H1 (cell line): Measurements from ENCODE around the gene ANGPTL8. TPM values are rescaled to one million over a fixed set of nuclear protein-coding genes. Genes with fewer than 3 reads are reported as not detected.

Experiments used
- CTCF ChIA-PET: fragments of 300-600 bp; sonication (Branson Sonifier 250); formaldehyde crosslinking; loops from one replicate; lab custom pipeline; 2021; ENCODE audit not compliant: partially characterized antibody; lab: Charles Lee
- POLR2A ChIA-PET: fragments of 300-600 bp; sonication (Branson Sonifier 250); formaldehyde crosslinking; loops from one replicate; lab custom pipeline; 2021; ENCODE audit warnings: inconsistent platforms; ENCODE audit not compliant: partially characterized antibody; lab: Charles Lee
- DNase-seq, 2 experiments: peaks; one replicate each; pipeline versions ENCODE4 v3.0.0 to v3.0.0-alpha.2; 2010 to 2022; ENCODE audit warnings: low spot score in 2 of 2, low read depth in 1 of 2, mixed read lengths in 1 of 2
- FAIRE-seq: peaks from 2 replicates; lab custom pipeline; 2011; peaks lifted over from hg19 to GRCh38; lab: Jason Lieb, UNC
- H2AFZ ChIP-seq: 2 replicates; pipeline ENCODE4 v1.8.1; 2012; ENCODE audit warnings: low read length, inconsistent platforms
- H2AK5ac ChIP-seq: 2 replicates; pipeline ENCODE4 v1.6.1; 2013; ENCODE audit warnings: low read depth, low read length
- H2BK120ac ChIP-seq: replicated peaks from 2 replicates; pipeline ENCODE3; 2013; ENCODE audit warnings: low read depth, low read length, inconsistent platforms
- H2BK12ac ChIP-seq: 2 replicates; pipeline ENCODE4 v1.6.1; 2013; ENCODE audit warnings: low read depth, low read length
- H2BK15ac ChIP-seq: 2 replicates; pipeline ENCODE4 v1.6.1; 2013; ENCODE audit warnings: low read length
- H2BK20ac ChIP-seq: 2 replicates; pipeline ENCODE4 v1.6.1; 2013; ENCODE audit warnings: low read length
- H2BK5ac ChIP-seq: 2 replicates; pipeline ENCODE4 v1.6.1; 2013; ENCODE audit warnings: low read depth, low read length
- H3K14ac ChIP-seq: 2 replicates; pipeline ENCODE4 v1.6.1; 2013; ENCODE audit warnings: inconsistent platforms; ENCODE audit not compliant: insufficient read length
- H3K18ac ChIP-seq: 2 replicates; pipeline ENCODE4 v1.6.1; 2013; ENCODE audit warnings: low read length; ENCODE audit errors: extremely low read depth
- H3K23ac ChIP-seq: 2 replicates; pipeline ENCODE4 v1.6.1; 2013; ENCODE audit warnings: inconsistent platforms; ENCODE audit not compliant: insufficient read length
- H3K23me2 ChIP-seq: 2 replicates; pipeline ENCODE4 v1.6.1; 2013; ENCODE audit warnings: low read depth, low read length
- H3K27ac ChIP-seq: 2 replicates; pipeline ENCODE4 v1.6.1; 2011; ENCODE audit warnings: low read depth, low read length, inconsistent platforms
- H3K27me3 ChIP-seq, 4 experiments: replicated peaks in 1 of 4; 1 replicate in 1 of 4; 2 replicates in 3 of 4; pipeline versions ENCODE4 v1.6.1 to v1.8.1; 2011 to 2013; ENCODE audit warnings: low read length in 3 of 4, mild to moderate bottlenecking in 3 of 4, inconsistent platforms in 2 of 4, mixed read lengths in 2 of 4, moderate library complexity in 1 of 4; ENCODE audit not compliant: control insufficient read depth in 3 of 4, insufficient read depth in 3 of 4; ENCODE audit errors: extremely low read depth in 1 of 4
- H3K36me3 ChIP-seq, 4 experiments: 2 replicates each; pipeline versions ENCODE4 v1.6.1 to v1.8.1; 2011 to 2013; ENCODE audit warnings: mild to moderate bottlenecking in 4 of 4, low read length in 3 of 4, moderate library complexity in 2 of 4, control low read depth in 1 of 4, inconsistent platforms in 1 of 4; ENCODE audit not compliant: insufficient read depth in 4 of 4, control insufficient read depth in 2 of 4
- H3K4ac ChIP-seq: replicated peaks from 2 replicates; pipeline ENCODE3; 2013; ENCODE audit warnings: low read length, low read depth, mixed read lengths, inconsistent platforms; ENCODE audit not compliant: insufficient read length
- H3K4me1 ChIP-seq, 4 experiments: replicated peaks in 1 of 4; 1 replicate in 1 of 4; 2 replicates in 3 of 4; pipeline versions ENCODE4 v1.6.1 to v1.8.1; 2011 to 2013; ENCODE audit warnings: low read length in 3 of 4, inconsistent platforms in 2 of 4, mixed read lengths in 1 of 4; ENCODE audit not compliant: insufficient read depth in 4 of 4, control insufficient read depth in 3 of 4
- H3K4me2 ChIP-seq, 2 experiments: 2 replicates each; pipeline versions ENCODE4 v1.6.1 to v1.8.1; 2011 to 2013; ENCODE audit warnings: low read depth in 2 of 2, low read length in 2 of 2, control low read depth in 1 of 2, inconsistent platforms in 1 of 2, mild to moderate bottlenecking in 1 of 2; ENCODE audit not compliant: insufficient read depth in 1 of 2
- H3K4me3 ChIP-seq, 4 experiments: fragments of 200-600, 300-600 bp in 1 of 4; sonication (generic), shearing (Covaris generic), sonication (Bioruptor Twin) in 1 of 4; 2 replicates each; pipeline versions ENCODE4 v1.5.1 to v1.8.1; 2011 to 2016; ENCODE audit warnings: low read length in 4 of 4, low read depth in 3 of 4, control low read depth in 2 of 4, inconsistent platforms in 2 of 4, mild to moderate bottlenecking in 2 of 4, mixed read lengths in 1 of 4, moderate library complexity in 1 of 4; ENCODE audit not compliant: insufficient read depth in 2 of 4; ENCODE audit errors: extremely low read depth in 1 of 4
- H3K56ac ChIP-seq: replicated peaks from 2 replicates; pipeline ENCODE3; 2013; ENCODE audit warnings: low read depth, mild to moderate bottlenecking, mixed read lengths, low read length, inconsistent platforms; ENCODE audit not compliant: insufficient read length
- H3K79me1 ChIP-seq: 2 replicates; pipeline ENCODE4 v1.6.1; 2013; ENCODE audit warnings: low read depth, low read length, control low read depth
- H3K79me2 ChIP-seq, 2 experiments: 2 replicates each; pipeline versions ENCODE4 v1.6.1 to v1.8.1; 2012 to 2013; ENCODE audit warnings: low read length in 2 of 2, mild to moderate bottlenecking in 2 of 2, inconsistent platforms in 1 of 2; ENCODE audit not compliant: insufficient read depth in 2 of 2, control insufficient read depth in 1 of 2
- H3K9ac ChIP-seq, 4 experiments: replicated peaks in 1 of 4; 1 replicate in 1 of 4; 2 replicates in 3 of 4; pipeline versions ENCODE4 v1.6.1 to v1.8.1; 2011 to 2013; ENCODE audit warnings: low read depth in 3 of 4, low read length in 3 of 4, control low read depth in 2 of 4, mild to moderate bottlenecking in 2 of 4, moderate library complexity in 2 of 4, inconsistent platforms in 1 of 4; ENCODE audit errors: extremely low read depth in 1 of 4
- H3K9me3 ChIP-seq, 2 experiments: 2 replicates each; pipeline versions ENCODE4 v1.6.1 to v1.8.1; 2012 to 2013; ENCODE audit warnings: mild to moderate bottlenecking in 2 of 2, moderate library complexity in 2 of 2, control low read depth in 1 of 2, inconsistent platforms in 1 of 2, low read depth in 1 of 2, low read length in 1 of 2, mixed read lengths in 1 of 2; ENCODE audit not compliant: insufficient read depth in 2 of 2
- H4K20me1 ChIP-seq, 2 experiments: replicated peaks in 1 of 2; 2 replicates each; pipeline versions ENCODE3 to v1.8.1; 2011 to 2013; ENCODE audit warnings: inconsistent platforms in 2 of 2, low read length in 2 of 2, mild to moderate bottlenecking in 1 of 2; ENCODE audit not compliant: insufficient read depth in 2 of 2, control insufficient read depth in 1 of 2
- H4K5ac ChIP-seq: 2 replicates; pipeline ENCODE4 v1.6.1; 2013; ENCODE audit warnings: low read length, low read depth, mixed read lengths, inconsistent platforms; ENCODE audit not compliant: insufficient read length
- H4K8ac ChIP-seq: 2 replicates; pipeline ENCODE4 v1.8.0; 2013; ENCODE audit warnings: mild to moderate bottlenecking, moderate library complexity, low read length, inconsistent platforms; ENCODE audit not compliant: insufficient read depth; ENCODE audit errors: extremely low read depth
- H4K91ac ChIP-seq: replicated peaks from 2 replicates; pipeline ENCODE3; 2013; ENCODE audit warnings: low read length, mixed read lengths, inconsistent platforms; ENCODE audit not compliant: insufficient read length
- ASH2L ChIP-seq: fragments of 200-600, 300-600 bp; sonication (generic); IDR thresholded peaks from one replicate; pipeline ENCODE4 v1.7.1; 2017; ENCODE audit warnings: low read length
- BCL11A ChIP-seq, 2 experiments: IDR thresholded peaks; one replicate each; pipeline ENCODE4 v1.6.1; 2011; ENCODE audit warnings: low read depth in 2 of 2, low read length in 2 of 2, mild to moderate bottlenecking in 2 of 2
- CEBPB ChIP-seq: IDR thresholded peaks from 2 replicates; pipeline ENCODE4 v1.6.1; 2012; ENCODE audit warnings: low read depth, low read length
- CHD2 ChIP-seq: IDR thresholded peaks from 2 replicates; pipeline ENCODE4 v1.6.1; 2012; ENCODE audit warnings: low read length, improper control_type of control experiment
- KDM1A ChIP-seq: fragments of 200-600, 300-600 bp; sonication (generic); IDR thresholded peaks from 2 replicates; pipeline ENCODE4 v1.7.1; 2016; ENCODE audit warnings: mild to moderate bottlenecking, low read length, borderline replicate concordance
- RXRA ChIP-seq: IDR thresholded peaks from 2 replicates; pipeline ENCODE4 v1.6.1; 2011; ENCODE audit warnings: low read depth, mild to moderate bottlenecking, low read length, moderate library complexity; ENCODE audit not compliant: insufficient read depth
- SIRT6 ChIP-seq: IDR thresholded peaks from one replicate; pipeline ENCODE4 v1.7.1; 2012; ENCODE audit warnings: low read length, inconsistent platforms
- SIX5 ChIP-seq: IDR thresholded peaks from 2 replicates; pipeline ENCODE4 v1.6.1; 2011; ENCODE audit warnings: mild to moderate bottlenecking, low read depth, low read length
- SP4 ChIP-seq: IDR thresholded peaks from 2 replicates; pipeline ENCODE4 v1.6.1; 2012; ENCODE audit warnings: low read length, inconsistent platforms
- SUZ12 ChIP-seq: fragments of 200-600 bp; sonication (generic); IDR thresholded peaks from 2 replicates; pipeline ENCODE4 v1.6.1; 2012; ENCODE audit warnings: mild to moderate bottlenecking, inconsistent platforms, low read length, moderate library complexity, mixed read lengths
- WGBS, 2 experiments: shearing (Covaris generic) in 1 of 2; methylation state at CpG; one replicate each; pipeline versions ENCODE4 v1.1.6 to v1.1.7; 2013 to 2015; ENCODE audit warnings: low lambda C conversion rate in 2 of 2, mixed read lengths in 2 of 2, inconsistent platforms in 1 of 2, low coverage in 1 of 2, missing lambda C conversion rate in 1 of 2; ENCODE audit not compliant: insufficient replicate concordance in 2 of 2, insufficient coverage in 1 of 2, insufficient read length in 1 of 2; ENCODE audit errors: extremely low coverage in 1 of 2, missing lambda C conversion rate in 1 of 2; 5-methylcytosine and 5-hydroxymethylcytosine counted together
- polyA plus RNA-seq, 7 experiments: library from polyadenylated mRNA; depleted of rRNA in 3 of 7; stranded (reverse) in 5 of 7; unstranded in 2 of 7; fragments of >200 nt in 5 of 7; fragments of 200-250 nt in 2 of 7; gene quantifications; 1 replicate in 5 of 7; 2 replicates in 1 of 7; 4 replicates in 1 of 7; pipeline versions ENCODE4 v1.2.1 to v1.2.3, GENCODE V29; 2011 to 2013; ENCODE audit warnings: missing spikeins in 2 of 7, mixed read lengths in 2 of 7
- total RNA-seq: library from RNA; stranded (reverse); fragmentation: NEBNext Ultra II Directional; extraction: Animal tissue kit (Norgen Biotek cat#: 25700); gene quantifications from 2 replicates; pipeline ENCODE4 v1.2.1, GENCODE V29; 2021
- TF ChIP-seq, protein P1 (sequence below), 3 experiments: IDR thresholded peaks; 1 replicate in 2 of 3; 2 replicates in 1 of 3; pipeline versions ENCODE4 v1.5.1 to v1.6.1; 2011; ENCODE audit warnings: low read length in 3 of 3, mild to moderate bottlenecking in 3 of 3, inconsistent platforms in 2 of 3, low read depth in 1 of 3, moderate library complexity in 1 of 3; ENCODE audit not compliant: insufficient read depth in 1 of 3; ENCODE audit errors: control extremely low read depth in 1 of 3

Gene ANGPTL8
- total and polyA plus RNA-seq, 2 of the 8 experiments (the other 6 are each of a cell fraction or from before 2014, with no cell fraction given): not detected

DNA sequence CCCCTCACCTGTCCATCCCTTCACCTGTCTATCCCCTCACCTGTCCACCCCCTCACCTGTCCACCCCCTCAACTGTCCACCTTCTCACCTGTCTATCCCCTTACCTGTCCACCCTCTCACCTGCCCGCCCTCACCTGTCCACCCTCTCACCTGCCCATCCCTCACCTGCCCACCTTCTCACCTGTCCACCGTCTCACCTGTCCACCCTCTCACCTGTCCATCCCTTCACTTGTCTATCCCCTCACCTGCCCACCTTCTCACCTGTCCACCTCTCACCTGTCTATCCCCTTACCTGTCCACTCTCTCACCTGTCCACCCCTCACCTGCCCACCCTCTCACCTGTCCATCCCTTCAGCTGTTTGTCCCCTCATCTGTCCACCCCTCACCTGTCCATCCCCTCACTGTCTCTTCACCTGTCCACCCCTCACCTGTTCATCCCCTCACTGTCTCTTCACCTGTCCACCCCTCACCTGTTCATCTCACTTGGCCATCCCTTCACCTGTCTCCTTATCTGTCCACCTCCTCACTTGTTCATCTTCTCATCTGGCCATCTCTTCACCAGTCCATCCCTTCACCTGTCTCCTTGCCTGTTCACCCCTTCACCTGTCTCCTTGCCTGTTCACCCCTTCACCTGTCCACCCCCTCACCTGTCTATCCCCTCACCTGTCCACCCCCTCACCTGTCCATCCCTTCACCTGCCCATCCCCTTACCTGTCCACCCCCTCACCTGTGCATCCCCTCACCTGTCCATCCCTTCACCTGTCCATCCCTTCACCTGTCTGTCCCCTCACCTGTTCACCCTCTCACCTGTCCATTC is 29.4 kb upstream of the ANGPTL8 start:
- Histone ChIP-seq H3K27me3 (no peaks in the 10 kb centered on the region), H3K4ac (no peak overlapping the region), H3K9me3 (no peaks in the 10 kb centered on the region), H3K27ac (no peak overlapping the region), H2BK5ac (no peak overlapping the region), H2AFZ (no peak overlapping the region), H3K23me2 (no peaks in the 10 kb centered on the region; the same call in 1 of the 2 replicates), H3K9ac (no peak overlapping the region), H4K5ac (no peak overlapping the region), H4K91ac (no peak overlapping the region), H3K14ac (no peak overlapping the region), H2AK5ac (no peak overlapping the region), H2BK12ac (no peak overlapping the region), H3K23ac (no peak overlapping the region), H3K4me3 (no peak overlapping the region), H3K4me1 (no peaks in the 10 kb centered on the region), H3K18ac (no peak overlapping the region), H2BK20ac (no peak overlapping the region), H3K36me3 (peaks cover 4 to 12% (median 11%) of the 10 kb centered on the region in 4 experiments; a peak in 7 of 8 replicates), H3K79me1 (no peaks in the 10 kb centered on the region), H4K8ac (no peak overlapping the region), H3K56ac (no peak overlapping the region), H2BK15ac (no peak overlapping the region), H2BK120ac (no peak overlapping the region), H3K4me2 (no peak overlapping the region), H3K79me2 (no peaks in the 10 kb centered on the region), H4K20me1 (peaks cover 0 to 1% of the 10 kb centered on the region in 2 experiments)
- CTCF ChIA-PET: no interaction called here
- DNase-seq: no peak
- POLR2A ChIA-PET: no interaction called here
- no peak for FAIRE-seq
- 71% methylated on average over 2 of the region's 2 CpGs; no CpG with 5 or more reads in 1 of the 2 experiments for WGBS, 2 experiments
- TF ChIP-seq CEBPB: no peak
- no peak for TF ChIP-seq RXRA
- TF ChIP-seq SUZ12: no peak
- TF ChIP-seq, protein P1, sequence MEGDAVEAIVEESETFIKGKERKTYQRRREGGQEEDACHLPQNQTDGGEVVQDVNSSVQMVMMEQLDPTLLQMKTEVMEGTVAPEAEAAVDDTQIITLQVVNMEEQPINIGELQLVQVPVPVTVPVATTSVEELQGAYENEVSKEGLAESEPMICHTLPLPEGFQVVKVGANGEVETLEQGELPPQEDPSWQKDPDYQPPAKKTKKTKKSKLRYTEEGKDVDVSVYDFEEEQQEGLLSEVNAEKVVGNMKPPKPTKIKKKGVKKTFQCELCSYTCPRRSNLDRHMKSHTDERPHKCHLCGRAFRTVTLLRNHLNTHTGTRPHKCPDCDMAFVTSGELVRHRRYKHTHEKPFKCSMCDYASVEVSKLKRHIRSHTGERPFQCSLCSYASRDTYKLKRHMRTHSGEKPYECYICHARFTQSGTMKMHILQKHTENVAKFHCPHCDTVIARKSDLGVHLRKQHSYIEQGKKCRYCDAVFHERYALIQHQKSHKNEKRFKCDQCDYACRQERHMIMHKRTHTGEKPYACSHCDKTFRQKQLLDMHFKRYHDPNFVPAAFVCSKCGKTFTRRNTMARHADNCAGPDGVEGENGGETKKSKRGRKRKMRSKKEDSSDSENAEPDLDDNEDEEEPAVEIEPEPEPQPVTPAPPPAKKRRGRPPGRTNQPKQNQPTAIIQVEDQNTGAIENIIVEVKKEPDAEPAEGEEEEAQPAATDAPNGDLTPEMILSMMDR (IDR thresholded peaks at IDR 0.05; ENCODE audit: control extremely low read depth in 1 of 3, insufficient read depth in 1 of 3, low read depth in 1 of 3, low read length in 3 of 3): no peak
- no peak for TF ChIP-seq SIX5
- TF ChIP-seq KDM1A: no peak
- TF ChIP-seq SIRT6: no peak
- TF ChIP-seq SP4: no peak
- TF ChIP-seq CHD2: no peak
- no peak for TF ChIP-seq BCL11A (IDR thresholded peaks at IDR 0.05; ENCODE audit: low read depth in 2 of 2, low read length in 2 of 2)
- no peak for TF ChIP-seq ASH2L
